Adrenal gland (tissue), 5 donors: ENCODE results near the gene PANX2.

ENCODE experiments used
- CTCF ChIP-seq, 6 experiments: fragments of 450-650 bp in 4 of 6; fragments of 200-600 bp in 2 of 6; sonication (generic) in 1 of 6; IDR thresholded peaks; 1 replicate in 5 of 6; 2 replicates in 1 of 6; pipeline versions ENCODE4 v1.5.1 to v1.8.0; 2016 to 2021; ENCODE audit warnings: antibody characterized with exemption in 6 of 6, mild to moderate bottlenecking in 2 of 6, moderate library complexity in 1 of 6
- POLR2A ChIP-seq, 2 donors: fragments of 450-650 bp; IDR thresholded peaks; one replicate each; pipeline ENCODE4 v1.6.1; 2017; ENCODE audit warnings: antibody characterized with exemption in 2 of 2, mild to moderate bottlenecking in 2 of 2, moderate library complexity in 1 of 2
- donor health status: DM: no; HTN: no; CAD: no.

GRCh38 chr22:50211147-50211546 lies 40.6 kb downstream of the PANX2 start:
- no peak for TF ChIP-seq CTCF (IDR thresholded peaks at IDR 0.05)
- no peak for TF ChIP-seq POLR2A (IDR thresholded peaks at IDR 0.05)
